Measurements from ENCODE around the gene WDR46.

- TF ChIP-seq POLR2A (IDR thresholded peaks at IDR 0.05) (peak; percentile 96 to 97), CTCF (IDR thresholded peaks at IDR 0.05) (peak in 2 of 5 experiments; percentile 17 to 30)
Measured at GRCh38 chr6:33271468-33272274, 17.4 kb downstream of the WDR46 start, which contains the start of the genes RPS18 and VPS52.
